Embryonic facial prominence (tissue), 1 donor: Measurements from ENCODE around the gene SLC6A13.
"Not testable (repeated sequence)": the region's sequence is repeated elsewhere in the genome, so short reads cannot be mapped to it uniquely, and the experiment has no call there.

Experiments used
- DNase-seq: peaks from one replicate; pipeline ENCODE4 v3.0.0-alpha.2; 2016; ENCODE audit errors: extremely low spot score

SLC6A13 gene

GRCh38 chr12:197911-198695 lies 64.5 kb downstream of the SLC6A13 start:
- no peak for DNase-seq

GRCh38 chr12:197347-197746 lies 65.3 kb downstream of the SLC6A13 start:
- DNase-seq: no peak

GRCh38 chr12:196436-196835 lies 66.2 kb downstream of the SLC6A13 start:
- no peak for DNase-seq

- DNase-seq: no peak
These were observed 66.7 kb downstream of the SLC6A13 start for GRCh38 chr12:195951-196350.

GRCh38 chr12:195156-195555 lies 67.5 kb downstream of the SLC6A13 start:
- no peak for DNase-seq

- DNase-seq: no peak
These were observed 68.4 kb downstream of the SLC6A13 start for GRCh38 chr12:194276-194675.

GRCh38 chr12:193261-193660 lies 69.4 kb downstream of the SLC6A13 start:
- DNase-seq: no peak

GRCh38 chr12:191541-191940 lies 71.1 kb downstream of the SLC6A13 start:
- no peak for DNase-seq

GRCh38 chr12:190881-191280 lies 71.8 kb downstream of the SLC6A13 start:
- DNase-seq: no peak

- DNase-seq: no peak
These were observed 73.0 kb downstream of the SLC6A13 start for GRCh38 chr12:189622-189962.

- DNase-seq: peak; percentile 24
These were observed 73.6 kb downstream of the SLC6A13 start for GRCh38 chr12:188910-189621.

- not testable (repeated sequence) for DNase-seq
These were observed 74.4 kb downstream of the SLC6A13 start for GRCh38 chr12:187986-188909.

- DNase-seq: no peak
These were observed 76.5 kb downstream of the SLC6A13 start for GRCh38 chr12:186006-186625.

GRCh38 chr12:185576-185955 lies 77.1 kb downstream of the SLC6A13 start:
- no peak for DNase-seq

- DNase-seq: no peak
These were observed 77.6 kb downstream of the SLC6A13 start for GRCh38 chr12:184811-185575.

GRCh38 chr12:182381-182892 lies 80.2 kb downstream of the SLC6A13 start:
- DNase-seq: no peak

- DNase-seq: no peak
These were observed 80.7 kb downstream of the SLC6A13 start for GRCh38 chr12:181921-182320.

- DNase-seq: no peak
These were observed 82.2 kb downstream of the SLC6A13 start for GRCh38 chr12:180445-180844.

GRCh38 chr12:179885-180284 lies 82.8 kb downstream of the SLC6A13 start:
- no peak for DNase-seq

GRCh38 chr12:179131-179884 lies 83.3 kb downstream of the SLC6A13 start:
- DNase-seq: no peak
